Liver (tissue), 9 donors: Measurements from ENCODE around the gene LRRC36. TPM values are rescaled to one million over a fixed set of nuclear protein-coding genes. Genes with fewer than 3 reads are reported as not detected.

Experiments
- DNase-seq: peaks from one replicate; pipeline ENCODE4 v3.0.0-alpha.2; 2017; ENCODE audit warnings: low spot score
- H3K27ac ChIP-seq, 2 donors: one replicate each; pipeline ENCODE4 v1.7.0; 2013; ENCODE audit warnings: inconsistent platforms in 2 of 2, low read length in 2 of 2, control low read depth in 1 of 2, low read depth in 1 of 2, mild to moderate bottlenecking in 1 of 2
- H3K27me3 ChIP-seq, 4 donors: one replicate each; pipeline versions ENCODE4 v1.6.1 to v1.7.0; 2013; ENCODE audit warnings: low read length in 3 of 4, inconsistent platforms in 1 of 4, mild to moderate bottlenecking in 1 of 4, moderate library complexity in 1 of 4; ENCODE audit not compliant: control insufficient read depth in 4 of 4, insufficient read depth in 4 of 4
- H3K36me3 ChIP-seq, 4 donors: one replicate each; pipeline versions ENCODE4 v1.6.1 to v1.7.0; 2013; ENCODE audit warnings: low read length in 3 of 4, mild to moderate bottlenecking in 3 of 4, low read depth in 1 of 4, moderate library complexity in 1 of 4; ENCODE audit not compliant: control insufficient read depth in 4 of 4, insufficient read depth in 3 of 4
- H3K4me1 ChIP-seq, 4 donors: one replicate each; pipeline versions ENCODE4 v1.6.1 to v1.7.0; 2013; ENCODE audit warnings: low read length in 3 of 4, mild to moderate bottlenecking in 3 of 4, moderate library complexity in 1 of 4; ENCODE audit not compliant: control insufficient read depth in 4 of 4, insufficient read depth in 4 of 4
- H3K4me3 ChIP-seq, 3 donors: one replicate each; pipeline versions ENCODE4 v1.6.1 to v1.7.0; 2013; ENCODE audit warnings: low read length in 3 of 3, control low read depth in 1 of 3, low read depth in 1 of 3, mild to moderate bottlenecking in 1 of 3
- H3K9ac ChIP-seq, 2 donors: one replicate each; pipeline ENCODE4 v1.7.0; 2013; ENCODE audit warnings: low read length in 2 of 2, mild to moderate bottlenecking in 2 of 2, moderate library complexity in 2 of 2, control low read depth in 1 of 2, low read depth in 1 of 2
- H3K9me3 ChIP-seq, 4 donors: one replicate each; pipeline versions ENCODE4 v1.6.1 to v1.7.0; 2013; ENCODE audit warnings: low read length in 3 of 4; ENCODE audit not compliant: control insufficient read depth in 4 of 4
- ATF3 ChIP-seq: IDR thresholded peaks from 2 replicates; pipeline ENCODE4 v1.6.1; 2016; ENCODE audit warnings: antibody characterized with exemption
- EGR1 ChIP-seq, 2 donors: IDR thresholded peaks; 2 replicates each; pipeline ENCODE4 v1.6.1; 2016 to 2018; ENCODE audit warnings: antibody characterized with exemption in 2 of 2, low read depth in 2 of 2
- FOXA1 ChIP-seq: IDR thresholded peaks from 2 replicates; pipeline ENCODE4 v1.6.1; 2016; ENCODE audit warnings: antibody characterized with exemption
- FOXA2 ChIP-seq: IDR thresholded peaks from 2 replicates; pipeline ENCODE4 v1.6.1; 2016; ENCODE audit warnings: antibody characterized with exemption
- NR2F2 ChIP-seq: IDR thresholded peaks from 2 replicates; pipeline ENCODE4 v1.6.1; 2016; ENCODE audit warnings: antibody characterized with exemption
- RAD21 ChIP-seq, 2 donors: IDR thresholded peaks; 2 replicates each; pipeline ENCODE4 v1.6.1; 2016; ENCODE audit warnings: antibody characterized with exemption in 2 of 2, mild to moderate bottlenecking in 2 of 2
- RXRA ChIP-seq, 2 donors: IDR thresholded peaks; 2 replicates each; pipeline ENCODE4 v1.6.1; 2017 to 2018; ENCODE audit warnings: antibody characterized with exemption in 2 of 2, mild to moderate bottlenecking in 1 of 2
- SP1 ChIP-seq: IDR thresholded peaks from 2 replicates; pipeline ENCODE4 v1.6.1; 2018; ENCODE audit warnings: antibody characterized with exemption, mild to moderate bottlenecking
- YY1 ChIP-seq: IDR thresholded peaks from 2 replicates; pipeline ENCODE4 v1.6.1; 2016; ENCODE audit warnings: antibody characterized with exemption, mild to moderate bottlenecking
- ZBTB33 ChIP-seq: IDR thresholded peaks from 2 replicates; pipeline ENCODE4 v1.6.1; 2016; ENCODE audit warnings: antibody characterized with exemption
- WGBS: extraction: QIAGEN DNeasy Blood & Tissue Kit; methylation state at CpG from one replicate; pipeline ENCODE4 v1.1.7; 2013; 5-methylcytosine and 5-hydroxymethylcytosine counted together
- polyA plus RNA-seq, 2 donors: library from polyadenylated mRNA; stranded (reverse) in 1 of 2; unstranded in 1 of 2; fragments of 200-250 nt in 1 of 2; fragments of >200 nt in 1 of 2; fragmentation: Nextera tagmentation in 1 of 2; extraction: Ambion mirVana in 1 of 2; gene quantifications; one replicate each; pipeline versions ENCODE4 v1.2.1 to v1.2.3, GENCODE V29; 2013 to 2015
- total RNA-seq, 2 donors: library from RNA; depleted of rRNA; stranded (reverse); fragments of >200 nt; gene quantifications; one replicate each; pipeline ENCODE4 v1.2.3, GENCODE V29; 2014
- TF ChIP-seq, protein P1 (sequence below): IDR thresholded peaks from 2 replicates; pipeline ENCODE4 v1.6.1; 2016; ENCODE audit warnings: antibody characterized with exemption
- donor health status: healthy.
- donor health status: healthy.
- donor health status: healthy.
- donor health status: healthy.
- donor health status: healthy.

Gene LRRC36
- total and polyA plus RNA-seq, 4 donors: 0.08 TPM; not detected in 3

DNA sequence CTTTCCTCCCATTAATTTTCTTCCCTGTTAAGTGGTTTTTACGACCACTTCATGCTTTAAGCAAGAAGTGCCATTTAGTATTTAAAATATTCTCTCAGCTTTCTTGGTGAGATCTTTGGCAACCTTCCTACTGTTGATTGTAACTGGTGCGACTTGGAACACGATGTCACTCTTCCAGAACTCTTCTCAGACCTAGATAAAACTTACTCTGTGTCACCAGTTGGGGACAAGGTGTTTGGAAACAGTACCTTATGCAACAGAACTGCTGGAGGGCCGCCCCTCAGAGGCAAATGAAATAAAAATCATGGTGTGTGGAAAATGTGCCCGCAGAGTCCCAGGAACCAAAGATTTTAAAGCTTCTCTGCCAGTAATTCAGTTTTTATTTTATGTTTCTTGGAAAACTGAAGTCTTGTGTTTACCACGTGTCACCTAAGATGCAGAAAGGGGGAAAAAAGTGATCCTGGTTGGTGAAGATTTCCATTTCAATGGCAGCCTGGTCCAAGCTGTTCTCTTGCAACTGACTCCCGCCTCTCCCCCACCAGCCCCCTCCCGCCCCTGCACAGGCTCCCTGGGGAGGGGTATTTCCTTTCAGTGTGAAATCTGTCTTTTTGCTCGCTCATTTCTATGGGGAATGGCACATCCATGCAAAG is 97.1 kb downstream of the LRRC36 start:
- Histone ChIP-seq H3K27me3 (peaks cover 0 to 4% (median 0%) of the 10 kb centered on the region in 4 donors), H3K27ac (no peak overlapping the region), H3K9ac (no peak overlapping the region), H3K36me3 (no peaks in the 10 kb centered on the region), H3K9me3 (no peaks in the 10 kb centered on the region), H3K4me3 (no peak overlapping the region), H3K4me1 (peaks cover 0 to 7% (median 6%) of the 10 kb centered on the region in 4 donors)
- WGBS: 37% methylated on average over 9 of the region's 9 CpGs
- DNase-seq: no peak
- TF ChIP-seq SP1: no peak
- no peak for TF ChIP-seq ATF3
- TF ChIP-seq, protein P1, sequence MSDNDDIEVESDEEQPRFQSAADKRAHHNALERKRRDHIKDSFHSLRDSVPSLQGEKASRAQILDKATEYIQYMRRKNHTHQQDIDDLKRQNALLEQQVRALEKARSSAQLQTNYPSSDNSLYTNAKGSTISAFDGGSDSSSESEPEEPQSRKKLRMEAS: no peak
- no peak for TF ChIP-seq ZBTB33
- TF ChIP-seq RXRA (IDR thresholded peaks at IDR 0.05): no peak

- peaks cover 0 to 4% (median 0%) of the 10 kb centered on the region in 4 donors for H3K27me3 ChIP-seq
- H3K9me3 ChIP-seq: no peaks in the 10 kb centered on the region
- DNase-seq: no peak
- TF ChIP-seq RAD21 (IDR thresholded peaks at IDR 0.05) (no peak), YY1 (no peak), EGR1 (IDR thresholded peaks at IDR 0.05; ENCODE audit: low read depth in 2 of 2) (no peak), NR2F2 (no peak)
- H3K9ac ChIP-seq: no peak overlapping the region
- no peak overlapping the region for H3K4me3 ChIP-seq
- no peaks in the 10 kb centered on the region for H3K36me3 ChIP-seq
- no peak overlapping the region for H3K27ac ChIP-seq
- H3K4me1 ChIP-seq: peaks cover 0 to 12% (median 11%) of the 10 kb centered on the region in 4 donors
- 37% methylated on average over 5 of the region's 5 CpGs for WGBS
Observed at GRCh38 chr16:67424261-67424615, 97.6 kb downstream of the LRRC36 start.

DNA sequence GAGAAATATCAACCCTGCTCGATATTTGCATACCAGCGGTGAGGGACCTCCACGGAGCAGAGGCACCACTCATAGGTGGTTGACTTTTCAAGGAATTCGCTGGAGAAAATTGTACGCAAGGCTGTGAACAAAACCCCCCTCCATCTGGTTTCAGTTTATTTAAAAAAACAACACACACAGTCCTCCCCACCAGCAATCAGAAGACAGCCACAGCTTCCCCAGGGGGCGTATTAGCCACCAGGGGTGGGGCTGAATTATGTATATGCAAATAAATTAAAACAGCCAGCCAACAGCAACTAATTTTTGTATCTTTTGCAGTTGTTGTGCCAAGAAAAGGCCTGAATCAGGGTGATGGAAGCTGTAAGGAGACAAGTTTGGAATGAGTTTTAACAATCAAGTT is 98.4 kb downstream of the LRRC36 start:
- Histone ChIP-seq H3K9me3 (no peaks in the 10 kb centered on the region), H3K4me1 (peaks cover 2 to 20% (median 19%) of the 10 kb centered on the region in 4 donors), H3K36me3 (no peaks in the 10 kb centered on the region), H3K4me3 (no peak overlapping the region), H3K27me3 (peaks cover 0 to 4% (median 0%) of the 10 kb centered on the region in 4 donors), H3K9ac (no peak overlapping the region), H3K27ac (no peak overlapping the region)
- 39% methylated on average over 6 of the region's 6 CpGs for WGBS
- no peak for DNase-seq
- TF ChIP-seq FOXA1: no peak
- no peak for TF ChIP-seq ZBTB33
- TF ChIP-seq SP1: no peak
- no peak for TF ChIP-seq FOXA2
